HCT116 (cell line): ENCODE results near the gene ATG16L2. TPM values are rescaled to one million over a fixed set of nuclear protein-coding genes. Genes with fewer than 3 reads are reported as not detected.

Experiments
- ATAC-seq: fragments of 200-7000 bp; cut with Tn5 transposase; 2 replicates; pipeline ENCODE4 v1.9.1; 2020; ENCODE audit warnings: mild to moderate bottlenecking, moderate library complexity
- BruUV-seq: library from RNA; stranded (reverse); fragments of 400-500 nt; replicated peaks from 2 replicates; lab custom pipeline; 2021; lab: Mats Ljungman, UMichigan
- CTCF ChIA-PET: fragments of 300-600 bp; sonication (Branson Sonifier 250); formaldehyde crosslinking; loops from one replicate; lab custom pipeline; 2021; ENCODE audit warnings: antibody characterized with exemption; lab: Charles Lee
- POLR2A ChIA-PET: fragments of 300-600, 350-600 bp; sonication (Branson Sonifier 250); formaldehyde crosslinking; loops from one replicate; lab custom pipeline; 2021; ENCODE audit warnings: antibody characterized with exemption; lab: Charles Lee
- RAD21 ChIA-PET, 2 experiments: fragments of 300-600 bp; sonication (Branson Sonifier 250); formaldehyde crosslinking; loops; one replicate each; lab custom pipeline; 2023; ENCODE audit warnings: low total read pairs in 2 of 2; ENCODE audit not compliant: uncharacterized antibody in 2 of 2, unreplicated experiment in 2 of 2, low non-redundant PET in 1 of 2; lab: Charles Lee
- DNase-seq: peaks from one replicate; pipeline ENCODE4 v3.0.0-alpha.2; 2010; ENCODE audit warnings: low read depth, low spot score
- H2AFZ ChIP-seq: fragments of 200-600 bp; shearing (Covaris generic), sonication (generic); 2 replicates; pipeline ENCODE4 v1.6.1; 2017; ENCODE audit warnings: low read depth, mixed run types, mixed read lengths, antibody characterized with exemption, low read length; ENCODE audit not compliant: poor library complexity, severe bottlenecking
- H3K27ac ChIP-seq: 2 replicates; pipeline ENCODE4 v1.5.1; 2012; ENCODE audit warnings: low read depth, low read length
- H3K27me3 ChIP-seq: fragments of 200-600 bp; sonication (generic); 2 replicates; pipeline ENCODE4 v1.6.1; 2016; ENCODE audit warnings: mixed run types, low read length, mixed read lengths; ENCODE audit not compliant: insufficient read depth
- H3K36me3 ChIP-seq, 2 experiments: fragments of 200-500 bp in 1 of 2; fragments of 200-600 bp in 1 of 2; sonication (Bioruptor generic) in 1 of 2; sonication (generic) in 1 of 2; 2 replicates each; pipeline versions ENCODE4 v1.5.1 to v1.6.1; 2014 to 2016; ENCODE audit warnings: low read length in 2 of 2, inconsistent platforms in 1 of 2, mixed read lengths in 1 of 2, mixed run types in 1 of 2; ENCODE audit not compliant: insufficient read depth in 2 of 2, control insufficient read depth in 1 of 2
- H3K4me1 ChIP-seq, 2 experiments: fragments of 200-600 bp in 1 of 2; sonication (generic) in 1 of 2; 2 replicates each; pipeline versions ENCODE4 v1.5.1 to v1.6.1; 2012 to 2017; ENCODE audit warnings: low read length in 2 of 2, inconsistent platforms in 1 of 2, mild to moderate bottlenecking in 1 of 2, mixed read lengths in 1 of 2, mixed run types in 1 of 2, moderate library complexity in 1 of 2; ENCODE audit not compliant: insufficient read depth in 2 of 2, control insufficient read depth in 1 of 2
- H3K4me2 ChIP-seq: fragments of 200-600 bp; sonication (generic); 2 replicates; pipeline ENCODE4 v1.6.1; 2017; ENCODE audit warnings: mixed run types, low read length, mixed read lengths
- H3K4me3 ChIP-seq, 2 experiments: fragments of 200-600 bp in 1 of 2; sonication (generic) in 1 of 2; replicated peaks in 1 of 2; 2 replicates each; pipeline ENCODE4 v1.5.1; 2011 to 2016; ENCODE audit warnings: low read length in 2 of 2, control low read depth in 1 of 2, low read depth in 1 of 2, mild to moderate bottlenecking in 1 of 2, mixed read lengths in 1 of 2, mixed run types in 1 of 2
- H3K79me2 ChIP-seq: fragments of 200-600 bp; sonication (generic); 2 replicates; pipeline ENCODE4 v1.6.1; 2017; ENCODE audit warnings: mild to moderate bottlenecking, mixed run types, low read length, moderate library complexity, mixed read lengths; ENCODE audit not compliant: insufficient read depth
- H3K9ac ChIP-seq: fragments of 200-600 bp; sonication (generic); 2 replicates; pipeline ENCODE4 v1.6.1; 2016; ENCODE audit warnings: low read length, mixed read lengths
- H3K9me2 ChIP-seq: fragments of 200-600 bp; sonication (generic), shearing (Covaris generic); 2 replicates; pipeline ENCODE4 v1.6.1; 2017; ENCODE audit warnings: mixed run types, mild to moderate bottlenecking, moderate library complexity; ENCODE audit not compliant: insufficient read depth
- H3K9me3 ChIP-seq, 2 experiments: fragments of 200-500 bp in 1 of 2; fragments of 200-600 bp in 1 of 2; sonication (Bioruptor generic) in 1 of 2; sonication (generic) in 1 of 2; 2 replicates each; pipeline ENCODE4 v1.6.1; 2014 to 2017; ENCODE audit warnings: low read length in 2 of 2, mixed read lengths in 2 of 2, inconsistent platforms in 1 of 2, low read depth in 1 of 2, mild to moderate bottlenecking in 1 of 2, mixed run types in 1 of 2, moderate library complexity in 1 of 2; ENCODE audit not compliant: control insufficient read depth in 1 of 2, insufficient read depth in 1 of 2
- H4K20me1 ChIP-seq: fragments of 200-600 bp; sonication (generic), shearing (Covaris generic); 2 replicates; pipeline ENCODE4 v1.6.1; 2017; ENCODE audit warnings: mixed run types, mild to moderate bottlenecking, moderate library complexity; ENCODE audit not compliant: insufficient read depth
- CBX3 ChIP-seq: IDR thresholded peaks from 2 replicates; pipeline ENCODE4 v1.6.1; 2012; ENCODE audit warnings: low read depth
- CEBPB ChIP-seq: IDR thresholded peaks from 2 replicates; pipeline ENCODE4 v1.6.1; 2012; ENCODE audit warnings: low read depth
- EGR1 ChIP-seq: IDR thresholded peaks from 2 replicates; pipeline ENCODE4 v1.6.1; 2012; ENCODE audit warnings: low read depth
- EZH2phosphoT487 ChIP-seq: fragments of 200-600 bp; IDR thresholded peaks from 2 replicates; pipeline ENCODE4 v1.6.1; 2018; ENCODE audit warnings: antibody characterized with exemption, borderline replicate concordance
- JUND ChIP-seq: IDR thresholded peaks from 2 replicates; pipeline ENCODE4 v1.6.1; 2012
- POLR2A ChIP-seq: IDR thresholded peaks from 2 replicates; pipeline ENCODE4 v1.7.0; 2011; ENCODE audit warnings: borderline replicate concordance; ENCODE audit not compliant: insufficient read depth, insufficient read length; ENCODE audit errors: extremely low read depth
- RAD21 ChIP-seq: IDR thresholded peaks from 2 replicates; pipeline ENCODE4 v1.6.1; 2012; ENCODE audit warnings: low read depth, mild to moderate bottlenecking
- SIN3A ChIP-seq: IDR thresholded peaks from 2 replicates; pipeline ENCODE4 v1.6.1; 2012; ENCODE audit warnings: low read depth
- SP1 ChIP-seq: IDR thresholded peaks from 2 replicates; pipeline ENCODE4 v1.6.1; 2012; ENCODE audit warnings: low read depth
- SRF ChIP-seq: IDR thresholded peaks from 2 replicates; pipeline ENCODE4 v1.6.1; 2012; ENCODE audit warnings: low read depth
- YY1 ChIP-seq: IDR thresholded peaks from 2 replicates; pipeline ENCODE4 v1.6.1; 2011; ENCODE audit warnings: low read length, low read depth, moderate library complexity, mild to moderate bottlenecking; ENCODE audit not compliant: insufficient replicate concordance; ENCODE audit errors: extremely low read depth
- ZFX ChIP-seq: fragments of 450-650 bp; IDR thresholded peaks from 2 replicates; pipeline ENCODE4 v1.6.1; 2017
- ZNF274 ChIP-seq: fragments of 200-500 bp; sonication (Bioruptor generic); IDR thresholded peaks from 2 replicates; pipeline ENCODE4 v1.6.1; 2014; ENCODE audit warnings: mild to moderate bottlenecking, low read depth, low read length, inconsistent platforms
- intact Hi-C: fragments of 100-400 bp; cut with micrococcal nuclease; formaldehyde crosslinking; loops from 2 replicates; pipeline ENCODE4 v1.10.0; 2022
- total RNA-seq: library from RNA; stranded (reverse); gene quantifications from one replicate; pipeline ENCODE4 v1.2.1, GENCODE V29; 2021; ENCODE audit not compliant: unreplicated experiment
- TF ChIP-seq, protein P1 (sequence below), 3 experiments: fragments of 200-600 bp in 1 of 3; sonication (generic) in 1 of 3; IDR thresholded peaks in 2 of 3; conservative IDR thresholded peaks in 1 of 3; 2 replicates each; pipeline ENCODE4 v1.5.1; 2012 to 2017; ENCODE audit warnings: low read depth in 2 of 3, low read length in 2 of 3, antibody characterized with exemption in 1 of 3, borderline replicate concordance in 1 of 3, control low read depth in 1 of 3, mild to moderate bottlenecking in 1 of 3, mixed read lengths in 1 of 3, mixed run types in 1 of 3, moderate library complexity in 1 of 3; ENCODE audit not compliant: insufficient read depth in 1 of 3
- TF ChIP-seq, protein P2 (sequence below): IDR thresholded peaks from 2 replicates; pipeline ENCODE4 v1.6.1; 2012

Gene ATG16L2
- total RNA-seq, 1 experiment from 2014 or later: 15.2 TPM

DNA sequence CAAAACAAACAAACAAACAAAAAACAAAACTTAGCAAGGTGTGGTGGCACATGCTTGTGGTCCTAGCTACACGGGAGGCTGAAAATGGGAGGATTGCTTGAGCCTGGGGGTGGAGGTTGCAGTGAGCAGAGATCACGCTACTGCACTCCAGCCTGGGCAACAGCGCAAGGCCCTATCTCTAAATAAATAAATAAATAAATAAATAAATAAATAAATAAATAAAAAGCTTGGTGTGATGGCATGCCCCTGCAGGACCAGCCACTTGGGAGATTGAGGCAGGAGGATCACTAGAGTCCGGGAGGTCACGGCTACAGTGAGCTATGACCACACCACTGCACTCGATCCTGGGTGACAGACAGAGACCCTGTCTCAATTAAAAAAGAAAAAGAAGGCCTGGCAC lies 11.4 kb upstream of the ATG16L2 start:
- Histone ChIP-seq H3K27me3 (no peaks in the 10 kb centered on the region), H3K4me2 (no peak overlapping the region), H3K9ac (no peak overlapping the region), H3K36me3 (no peaks in the 10 kb centered on the region), H3K4me3 (no peak overlapping the region), H4K20me1 (no peaks in the 10 kb centered on the region), H3K9me3 (no peaks in the 10 kb centered on the region), H3K4me1 (peaks cover 0 to 10% of the 10 kb centered on the region in 2 experiments; a peak in 3 of 4 replicates), H3K9me2 (no peaks in the 10 kb centered on the region), H2AFZ (no peak overlapping the region), H3K27ac (no peak overlapping the region), H3K79me2 (no peaks in the 10 kb centered on the region)
- ChIA-PET POLR2A (interaction anchor here (1.1 kb wide), 1 partner anchor 9 kb away, joined by 4 read pairs; the partner anchor contains the start of gene STARD10), CTCF (interaction anchor here (0.6 to 2.2 kb wide), 3 partner anchors 9 to 12 kb away, joined by 3 to 5 read pairs (median 4); partner anchors contain the start of gene STARD10), RAD21 (no interaction called here)
- TF ChIP-seq SRF: no peak
- TF ChIP-seq, protein P1, sequence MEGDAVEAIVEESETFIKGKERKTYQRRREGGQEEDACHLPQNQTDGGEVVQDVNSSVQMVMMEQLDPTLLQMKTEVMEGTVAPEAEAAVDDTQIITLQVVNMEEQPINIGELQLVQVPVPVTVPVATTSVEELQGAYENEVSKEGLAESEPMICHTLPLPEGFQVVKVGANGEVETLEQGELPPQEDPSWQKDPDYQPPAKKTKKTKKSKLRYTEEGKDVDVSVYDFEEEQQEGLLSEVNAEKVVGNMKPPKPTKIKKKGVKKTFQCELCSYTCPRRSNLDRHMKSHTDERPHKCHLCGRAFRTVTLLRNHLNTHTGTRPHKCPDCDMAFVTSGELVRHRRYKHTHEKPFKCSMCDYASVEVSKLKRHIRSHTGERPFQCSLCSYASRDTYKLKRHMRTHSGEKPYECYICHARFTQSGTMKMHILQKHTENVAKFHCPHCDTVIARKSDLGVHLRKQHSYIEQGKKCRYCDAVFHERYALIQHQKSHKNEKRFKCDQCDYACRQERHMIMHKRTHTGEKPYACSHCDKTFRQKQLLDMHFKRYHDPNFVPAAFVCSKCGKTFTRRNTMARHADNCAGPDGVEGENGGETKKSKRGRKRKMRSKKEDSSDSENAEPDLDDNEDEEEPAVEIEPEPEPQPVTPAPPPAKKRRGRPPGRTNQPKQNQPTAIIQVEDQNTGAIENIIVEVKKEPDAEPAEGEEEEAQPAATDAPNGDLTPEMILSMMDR (IDR thresholded peaks at IDR 0.05 in 2 of 3, conservative IDR thresholded peaks at IDR 0.05 in 1 of 3; ENCODE audit: borderline replicate concordance in 1 of 3, insufficient read depth in 1 of 3, low read depth in 2 of 3, low read length in 2 of 3): no peak
- no peak for TF ChIP-seq POLR2A
- TF ChIP-seq JUND: no peak
- no peak for TF ChIP-seq ZFX
- TF ChIP-seq CBX3: no peak
- TF ChIP-seq ZNF274: no peak
- no peak for TF ChIP-seq SIN3A
- TF ChIP-seq, protein P2, sequence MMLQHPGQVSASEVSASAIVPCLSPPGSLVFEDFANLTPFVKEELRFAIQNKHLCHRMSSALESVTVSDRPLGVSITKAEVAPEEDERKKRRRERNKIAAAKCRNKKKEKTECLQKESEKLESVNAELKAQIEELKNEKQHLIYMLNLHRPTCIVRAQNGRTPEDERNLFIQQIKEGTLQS: no peak
- TF ChIP-seq RAD21: no peak
- TF ChIP-seq CEBPB: no peak
- TF ChIP-seq EZH2phosphoT487: no peak
- TF ChIP-seq SP1: no peak
- TF ChIP-seq YY1: no peak
- TF ChIP-seq EGR1: no peak
- intact Hi-C loops: no loop called here
- DNase-seq: no peak
- no peak for ATAC-seq
- BruUV-seq: no TSS peak
